Measurements from ENCODE around the gene PLA2R1. TPM values are rescaled to one million over a fixed set of nuclear protein-coding genes. Genes with fewer than 3 reads are reported as not detected.

PLA2R1 gene
- not detected for total RNA-seq

- H3K4me3 Mint-ChIP-seq, result peak within 1 kb of the TSS; percentile 71
- peak; percentile 3 for DNase-seq
- peaks cover 6% of the 10 kb centered on the region for H3K4me1 Mint-ChIP-seq
- no peaks in the 10 kb centered on the region for H3K9me3 Mint-ChIP-seq
- H3K36me3 Mint-ChIP-seq, result no peaks in the 10 kb centered on the region
- no peak within 1 kb of the TSS for H3K27ac Mint-ChIP-seq
- peaks cover 70% of the 10 kb centered on the region for H3K27me3 Mint-ChIP-seq
These were observed at the start of gene PLA2R1 for GRCh38 chr2:160062292-160063005. Gene PLA2R1, minus strand, starts transcription at chr2:160062615. Its CDS starts 212 bp downstream, at chr2:160062403.

GRCh38 chr2:160110674-160111239 lies 48.3 kb upstream of the PLA2R1 start:
- no peak for DNase-seq
- H3K36me3 Mint-ChIP-seq, result no peaks in the 10 kb centered on the region
- peaks cover 2% of the 10 kb centered on the region for H3K9me3 Mint-ChIP-seq
- no peaks in the 10 kb centered on the region for H3K4me1 Mint-ChIP-seq
- H3K27me3 Mint-ChIP-seq, result peaks cover 3% of the 10 kb centered on the region
- H3K27ac Mint-ChIP-seq, result no peak overlapping the region
- H3K4me3 Mint-ChIP-seq, result no peak overlapping the region

GRCh38 chr2:160109939-160110673 lies 47.7 kb upstream of the PLA2R1 start:
- H3K4me3 Mint-ChIP-seq, result no peak overlapping the region
- peak; percentile 50 for DNase-seq
- peaks cover 3% of the 10 kb centered on the region for H3K27me3 Mint-ChIP-seq
- H3K4me1 Mint-ChIP-seq, result no peaks in the 10 kb centered on the region
- H3K27ac Mint-ChIP-seq, result no peak overlapping the region
- no peaks in the 10 kb centered on the region for H3K9me3 Mint-ChIP-seq
- no peaks in the 10 kb centered on the region for H3K36me3 Mint-ChIP-seq

GRCh38 chr2:160109243-160109642 lies 46.8 kb upstream of the PLA2R1 start:
- no peak overlapping the region for H3K27ac Mint-ChIP-seq

GRCh38 chr2:160108646-160109045 lies 46.2 kb upstream of the PLA2R1 start:
- Mint-ChIP-seq H3K4me1 (no peaks in the 10 kb centered on the region), H3K27ac (no peak overlapping the region), H3K27me3 (peaks cover 3% of the 10 kb centered on the region), H3K36me3 (no peaks in the 10 kb centered on the region), H3K9me3 (no peaks in the 10 kb centered on the region), H3K4me3 (no peak overlapping the region)
- no peak for DNase-seq

More at GRCh38 chr2:160109243-160109642, 46.8 kb upstream of the PLA2R1 start:
- Mint-ChIP-seq H3K27me3 (peaks cover 3% of the 10 kb centered on the region), H3K9me3 (no peaks in the 10 kb centered on the region), H3K4me3 (no peak overlapping the region), H3K36me3 (no peaks in the 10 kb centered on the region), H3K4me1 (no peaks in the 10 kb centered on the region)
- DNase-seq, result no peak

GRCh38 chr2:160105366-160105765 lies 43.0 kb upstream of the PLA2R1 start:
- H3K27me3 Mint-ChIP-seq, result peaks cover 7% of the 10 kb centered on the region
- H3K27ac Mint-ChIP-seq, result no peak overlapping the region
- H3K36me3 Mint-ChIP-seq, result no peaks in the 10 kb centered on the region
- DNase-seq, result no peak
- no peaks in the 10 kb centered on the region for H3K4me1 Mint-ChIP-seq
- H3K9me3 Mint-ChIP-seq, result no peaks in the 10 kb centered on the region
- no peak overlapping the region for H3K4me3 Mint-ChIP-seq

GRCh38 chr2:160104115-160104514 lies 41.7 kb upstream of the PLA2R1 start:
- Mint-ChIP-seq H3K4me1 (no peaks in the 10 kb centered on the region), H3K36me3 (no peaks in the 10 kb centered on the region), H3K4me3 (no peak overlapping the region), H3K27me3 (peaks cover 4% of the 10 kb centered on the region), H3K27ac (no peak overlapping the region), H3K9me3 (no peaks in the 10 kb centered on the region)
- no peak for DNase-seq

GRCh38 chr2:160097326-160097725 lies 34.9 kb upstream of the PLA2R1 start:
- Mint-ChIP-seq H3K27me3 (peaks cover 7% of the 10 kb centered on the region), H3K36me3 (no peaks in the 10 kb centered on the region), H3K27ac (no peak overlapping the region), H3K4me3 (no peak overlapping the region), H3K9me3 (peaks cover 3% of the 10 kb centered on the region), H3K4me1 (no peaks in the 10 kb centered on the region)
- no peak for DNase-seq

- H3K9me3 Mint-ChIP-seq, result peaks cover 6% of the 10 kb centered on the region
- H3K4me3 Mint-ChIP-seq, result no peak overlapping the region
- DNase-seq, result no peak
- no peak overlapping the region for H3K27ac Mint-ChIP-seq
- H3K4me1 Mint-ChIP-seq, result no peaks in the 10 kb centered on the region
- H3K36me3 Mint-ChIP-seq, result no peaks in the 10 kb centered on the region
- H3K27me3 Mint-ChIP-seq, result peaks cover 3% of the 10 kb centered on the region
These were observed 34.0 kb upstream of the PLA2R1 start for GRCh38 chr2:160096409-160096808.

GRCh38 chr2:160092445-160092844 lies 30.0 kb upstream of the PLA2R1 start:
- Mint-ChIP-seq H3K27me3 (peaks cover 3% of the 10 kb centered on the region), H3K27ac (no peak overlapping the region), H3K4me1 (no peaks in the 10 kb centered on the region), H3K9me3 (peaks cover 32% of the 10 kb centered on the region), H3K36me3 (peaks cover 10% of the 10 kb centered on the region), H3K4me3 (no peak overlapping the region)
- no peak for DNase-seq

GRCh38 chr2:160091381-160091780 lies 29.0 kb upstream of the PLA2R1 start:
- Mint-ChIP-seq H3K36me3 (peaks cover 14% of the 10 kb centered on the region), H3K9me3 (peaks cover 40% of the 10 kb centered on the region), H3K4me1 (no peaks in the 10 kb centered on the region), H3K4me3 (no peak overlapping the region), H3K27ac (no peak overlapping the region), H3K27me3 (peaks cover 3% of the 10 kb centered on the region)
- DNase-seq, result no peak

GRCh38 chr2:160087854-160088745 lies 25.7 kb upstream of the PLA2R1 start:
- Mint-ChIP-seq H3K9me3 (peaks cover 41% of the 10 kb centered on the region), H3K27me3 (no peaks in the 10 kb centered on the region), H3K36me3 (peaks cover 14% of the 10 kb centered on the region), H3K4me1 (no peaks in the 10 kb centered on the region), H3K27ac (no peak overlapping the region), H3K4me3 (no peak overlapping the region)
- no peak for DNase-seq

- Mint-ChIP-seq H3K4me3 (no peak overlapping the region), H3K9me3 (peaks cover 35% of the 10 kb centered on the region), H3K27ac (no peak overlapping the region), H3K36me3 (peaks cover 14% of the 10 kb centered on the region), H3K27me3 (no peaks in the 10 kb centered on the region), H3K4me1 (no peaks in the 10 kb centered on the region)
- no peak for DNase-seq
These were observed 23.2 kb upstream of the PLA2R1 start for GRCh38 chr2:160085662-160086061.

GRCh38 chr2:160077912-160078810 lies 15.7 kb upstream of the PLA2R1 start:
- Mint-ChIP-seq H3K4me3 (no peak overlapping the region), H3K36me3 (no peaks in the 10 kb centered on the region), H3K9me3 (peaks cover 2% of the 10 kb centered on the region), H3K27ac (no peak overlapping the region), H3K4me1 (peaks cover 3% of the 10 kb centered on the region), H3K27me3 (no peaks in the 10 kb centered on the region)
- DNase-seq, result no peak
